ENCODE measurements around the gene ZSCAN9. TPM values are rescaled to one million over a fixed set of nuclear protein-coding genes. Genes with fewer than 3 reads are reported as not detected.

Gene ZSCAN9
- total and polyA plus RNA-seq, 9 of the 15 experiments (the other 6 are each of a cell fraction or from before 2014, with no cell fraction given): 18.8 to 48.9 (median 28.7) TPM

DNA sequence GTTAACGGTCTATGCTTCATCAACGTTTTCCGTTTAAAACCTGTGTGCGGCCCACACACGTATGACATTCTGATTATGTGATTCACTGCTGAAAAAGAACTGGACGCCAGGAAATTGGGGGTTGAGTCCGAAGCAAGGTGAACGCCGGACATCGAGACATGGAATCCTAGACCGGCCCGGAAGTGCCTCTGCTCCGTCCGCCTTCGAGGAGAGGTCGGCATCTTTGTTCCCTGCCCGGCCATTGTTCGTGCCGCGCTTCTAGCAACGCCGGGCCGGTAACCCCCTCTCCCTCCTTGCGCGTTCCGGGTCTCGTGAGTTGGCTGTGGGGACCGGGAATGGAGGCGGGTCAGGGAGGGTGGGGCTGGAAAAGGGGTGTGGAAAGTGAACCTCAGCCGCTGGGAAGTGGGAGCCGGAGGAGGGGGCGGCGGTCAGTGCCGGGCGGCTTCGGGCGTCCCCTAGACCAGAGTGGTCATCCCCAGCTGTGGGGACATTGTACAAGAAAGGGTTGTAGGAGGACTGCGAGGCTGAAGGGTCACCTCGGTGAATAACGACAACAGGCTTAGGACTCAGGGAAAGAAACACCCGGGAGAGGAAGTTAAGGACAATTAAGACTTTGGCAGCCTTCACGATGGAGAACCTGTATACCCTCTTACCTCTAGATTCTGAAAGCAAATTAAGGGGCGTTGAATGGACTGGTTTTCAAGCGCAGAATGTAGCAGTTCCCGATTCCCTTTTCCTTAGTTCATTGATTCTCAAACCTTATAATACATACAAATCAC lies at the start of gene ZSCAN9 (continued):
- TF ChIP-seq CBX8 (IDR thresholded peaks at IDR 0.05; ENCODE audit: borderline replicate concordance, extremely low read depth, low read depth, low read length, poor library complexity, severe bottlenecking): no peak
- TF ChIP-seq HNRNPL (IDR thresholded peaks at IDR 0.05; ENCODE audit: low read depth, low read length): no peak
- TF ChIP-seq ZC3H8 (IDR thresholded peaks at IDR 0.05): no peak
- TF ChIP-seq FOXA1 (IDR thresholded peaks at IDR 0.05; ENCODE audit: borderline replicate concordance): no peak
- no peak for TF ChIP-seq CBFA2T2 (conservative IDR thresholded peaks at IDR 0.05)
- TF ChIP-seq EP300 (IDR thresholded peaks at IDR 0.05; ENCODE audit: low read length): peak; percentile 67; the same call in 1 of the 2 replicates
- no peak for TF ChIP-seq PCBP2 (IDR thresholded peaks at IDR 0.05; ENCODE audit: low read depth, low read length, poor library complexity, severe bottlenecking)
- TF ChIP-seq RUNX1 (IDR thresholded peaks at IDR 0.05; ENCODE audit: low read depth): 0 out of 2 replicates have a peak, but pooled peaks have one; percentile 49
- TF ChIP-seq KAT8 (IDR thresholded peaks at IDR 0.05; ENCODE audit: low read depth): no peak
- TF ChIP-seq KLF13 (tag; IDR thresholded peaks at IDR 0.05; ENCODE audit: borderline replicate concordance, low read depth): 0 out of 2 replicates have a peak, but pooled peaks have one; percentile 65
- TF ChIP-seq SRSF1 (IDR thresholded peaks at IDR 0.05; ENCODE audit: low read depth, low read length): no peak
- TF ChIP-seq HNRNPK (IDR thresholded peaks at IDR 0.05; ENCODE audit: low read depth, low read length, poor library complexity, severe bottlenecking): no peak
- no peak for TF ChIP-seq COPS2 (conservative IDR thresholded peaks at IDR 0.05)
- TF ChIP-seq, protein P1, sequence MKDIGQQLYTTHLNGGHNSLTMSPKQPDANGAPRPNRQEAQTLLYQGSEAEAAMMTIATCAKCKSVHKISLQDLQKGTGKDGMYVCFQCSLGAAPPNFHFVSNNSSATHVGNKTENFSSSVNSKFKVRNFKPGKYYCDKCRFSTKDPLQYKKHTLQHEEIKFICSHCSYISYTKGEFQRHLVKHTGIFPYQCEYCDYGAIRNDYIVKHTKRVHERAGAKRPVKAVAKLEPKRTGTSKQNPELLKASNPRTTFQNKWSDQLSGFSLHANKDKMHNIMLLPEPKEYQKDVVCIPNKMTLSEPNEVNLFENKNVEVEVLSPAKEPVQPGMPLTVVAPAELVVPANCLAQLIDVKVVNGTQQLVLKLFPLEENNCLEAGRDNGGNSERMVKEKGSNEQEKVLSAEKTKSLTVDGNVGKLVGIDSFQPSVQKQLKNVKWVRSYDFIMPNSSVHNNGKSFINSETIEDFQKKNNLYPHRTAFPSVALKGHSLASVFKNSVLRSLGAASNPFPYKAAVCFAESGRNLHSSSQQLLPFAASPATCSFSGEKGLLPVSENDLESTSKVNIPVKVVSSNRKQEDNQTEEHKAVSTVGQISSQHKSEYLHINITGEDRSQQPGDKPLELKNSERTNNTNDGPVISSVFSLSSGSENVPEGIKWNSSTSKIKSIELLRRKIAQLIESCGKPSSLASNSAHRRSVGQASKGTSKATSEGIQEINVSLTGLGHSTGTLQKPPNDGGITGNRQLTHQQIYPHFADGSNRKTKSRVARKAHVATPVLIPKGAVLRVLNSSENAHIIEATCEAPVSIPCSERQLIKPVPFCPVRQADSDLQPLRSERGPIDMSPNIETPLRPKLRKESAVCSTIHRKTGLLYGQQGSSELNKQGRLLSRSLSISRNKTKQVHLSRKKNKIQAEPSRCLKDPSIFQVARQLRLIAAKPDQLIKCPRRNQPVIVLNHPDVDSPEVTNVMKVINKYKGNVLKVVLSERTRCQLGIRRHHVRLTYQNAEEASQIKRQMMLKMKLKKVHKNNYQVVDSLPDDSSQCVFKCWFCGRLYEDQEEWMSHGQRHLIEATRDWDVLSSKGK (CRISPR knock-in tag; IDR thresholded peaks at IDR 0.05): no peak
- no peak for TF ChIP-seq ZNF655 (CRISPR knock-in tag; IDR thresholded peaks at IDR 0.05)
- peak; percentile 81 for TF ChIP-seq ZFX (CRISPR knock-in tag; IDR thresholded peaks at IDR 0.05)
- TF ChIP-seq, protein P2, sequence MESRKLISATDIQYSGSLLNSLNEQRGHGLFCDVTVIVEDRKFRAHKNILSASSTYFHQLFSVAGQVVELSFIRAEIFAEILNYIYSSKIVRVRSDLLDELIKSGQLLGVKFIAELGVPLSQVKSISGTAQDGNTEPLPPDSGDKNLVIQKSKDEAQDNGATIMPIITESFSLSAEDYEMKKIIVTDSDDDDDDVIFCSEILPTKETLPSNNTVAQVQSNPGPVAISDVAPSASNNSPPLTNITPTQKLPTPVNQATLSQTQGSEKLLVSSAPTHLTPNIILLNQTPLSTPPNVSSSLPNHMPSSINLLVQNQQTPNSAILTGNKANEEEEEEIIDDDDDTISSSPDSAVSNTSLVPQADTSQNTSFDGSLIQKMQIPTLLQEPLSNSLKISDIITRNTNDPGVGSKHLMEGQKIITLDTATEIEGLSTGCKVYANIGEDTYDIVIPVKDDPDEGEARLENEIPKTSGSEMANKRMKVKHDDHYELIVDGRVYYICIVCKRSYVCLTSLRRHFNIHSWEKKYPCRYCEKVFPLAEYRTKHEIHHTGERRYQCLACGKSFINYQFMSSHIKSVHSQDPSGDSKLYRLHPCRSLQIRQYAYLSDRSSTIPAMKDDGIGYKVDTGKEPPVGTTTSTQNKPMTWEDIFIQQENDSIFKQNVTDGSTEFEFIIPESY (CRISPR knock-in tag; IDR thresholded peaks at IDR 0.05): no peak
- peak; percentile 63 to 92; a peak in 2 of 4 replicates for TF ChIP-seq SIN3A (IDR thresholded peaks at IDR 0.05; ENCODE audit: borderline replicate concordance in 2 of 2, control insufficient read depth in 1 of 2, low read depth in 2 of 2, low read length in 2 of 2)
- TF ChIP-seq ZNF263 (CRISPR knock-in tag; IDR thresholded peaks at IDR 0.05; ENCODE audit: borderline replicate concordance): peak; percentile 36; the same call in 1 of the 2 replicates

Measured in K562 (cell line).